D341Med (cell line): Measurements from ENCODE around the gene SLC5A2.
"Not testable (repeated sequence)": the region's sequence is repeated elsewhere in the genome, so short reads cannot be mapped to it uniquely, and the experiment has no call there.

Experiments used
- DNase-seq: peaks from one replicate; pipeline ENCODE4 v3.0.0; 2012; ENCODE audit warnings: low spot score

The SLC5A2 gene

DNA sequence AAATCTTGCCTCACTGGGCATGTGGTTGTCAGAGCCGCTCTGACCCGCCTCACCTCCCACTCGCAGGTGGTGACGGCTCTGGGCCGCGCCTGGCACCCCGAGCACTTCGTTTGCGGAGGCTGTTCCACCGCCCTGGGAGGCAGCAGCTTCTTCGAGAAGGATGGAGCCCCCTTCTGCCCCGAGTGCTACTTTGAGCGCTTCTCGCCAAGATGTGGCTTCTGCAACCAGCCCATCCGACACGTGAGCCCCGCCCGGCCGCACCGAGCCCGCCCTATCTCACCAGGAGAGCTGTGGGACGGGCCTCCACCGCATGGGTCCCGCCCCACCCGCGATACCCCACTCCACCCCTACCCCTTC is 7.0 kb upstream of the SLC5A2 start:
- DNase-seq: no peak

DNA sequence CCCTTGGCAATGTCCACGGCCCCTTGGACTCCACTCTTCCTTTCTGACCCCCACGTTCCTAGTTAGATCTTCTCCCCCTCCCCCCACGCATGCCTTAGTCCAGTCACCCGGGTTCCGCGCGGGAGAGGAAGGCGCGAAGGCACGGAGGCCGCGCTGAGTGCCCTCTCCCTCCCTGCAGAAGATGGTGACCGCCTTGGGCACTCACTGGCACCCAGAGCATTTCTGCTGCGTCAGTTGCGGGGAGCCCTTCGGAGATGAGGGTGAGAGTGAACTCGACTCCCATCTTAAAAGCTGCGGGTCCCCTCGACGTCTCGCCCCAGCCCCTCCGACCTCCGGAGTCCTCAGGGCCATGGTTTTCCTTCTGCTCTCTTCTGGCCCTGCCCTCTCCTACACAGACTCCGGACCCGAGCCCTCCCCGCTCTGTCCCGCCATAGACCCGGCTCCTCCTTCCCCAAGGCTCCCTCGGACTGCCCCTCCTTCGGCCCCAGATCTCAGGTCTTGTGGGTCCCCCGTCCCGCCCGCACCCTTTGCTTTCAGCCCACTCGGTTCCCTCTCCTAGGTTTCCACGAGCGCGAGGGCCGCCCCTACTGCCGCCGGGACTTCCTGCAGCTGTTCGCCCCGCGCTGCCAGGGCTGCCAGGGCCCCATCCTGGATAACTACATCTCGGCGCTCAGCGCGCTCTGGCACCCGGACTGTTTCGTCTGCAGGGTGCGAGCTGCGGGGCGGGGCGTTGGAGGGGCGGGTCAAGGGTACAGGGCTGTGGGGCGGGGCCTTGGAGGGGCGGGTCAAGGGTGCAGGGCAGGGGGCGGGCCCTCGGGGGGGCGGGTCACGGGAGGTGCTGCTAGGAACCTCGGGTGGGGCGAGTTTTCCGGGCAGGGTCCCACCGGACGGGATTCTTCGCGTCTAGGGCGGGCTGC is 6.4 kb upstream of the SLC5A2 start:
- peak; percentile 83 for DNase-seq

DNA sequence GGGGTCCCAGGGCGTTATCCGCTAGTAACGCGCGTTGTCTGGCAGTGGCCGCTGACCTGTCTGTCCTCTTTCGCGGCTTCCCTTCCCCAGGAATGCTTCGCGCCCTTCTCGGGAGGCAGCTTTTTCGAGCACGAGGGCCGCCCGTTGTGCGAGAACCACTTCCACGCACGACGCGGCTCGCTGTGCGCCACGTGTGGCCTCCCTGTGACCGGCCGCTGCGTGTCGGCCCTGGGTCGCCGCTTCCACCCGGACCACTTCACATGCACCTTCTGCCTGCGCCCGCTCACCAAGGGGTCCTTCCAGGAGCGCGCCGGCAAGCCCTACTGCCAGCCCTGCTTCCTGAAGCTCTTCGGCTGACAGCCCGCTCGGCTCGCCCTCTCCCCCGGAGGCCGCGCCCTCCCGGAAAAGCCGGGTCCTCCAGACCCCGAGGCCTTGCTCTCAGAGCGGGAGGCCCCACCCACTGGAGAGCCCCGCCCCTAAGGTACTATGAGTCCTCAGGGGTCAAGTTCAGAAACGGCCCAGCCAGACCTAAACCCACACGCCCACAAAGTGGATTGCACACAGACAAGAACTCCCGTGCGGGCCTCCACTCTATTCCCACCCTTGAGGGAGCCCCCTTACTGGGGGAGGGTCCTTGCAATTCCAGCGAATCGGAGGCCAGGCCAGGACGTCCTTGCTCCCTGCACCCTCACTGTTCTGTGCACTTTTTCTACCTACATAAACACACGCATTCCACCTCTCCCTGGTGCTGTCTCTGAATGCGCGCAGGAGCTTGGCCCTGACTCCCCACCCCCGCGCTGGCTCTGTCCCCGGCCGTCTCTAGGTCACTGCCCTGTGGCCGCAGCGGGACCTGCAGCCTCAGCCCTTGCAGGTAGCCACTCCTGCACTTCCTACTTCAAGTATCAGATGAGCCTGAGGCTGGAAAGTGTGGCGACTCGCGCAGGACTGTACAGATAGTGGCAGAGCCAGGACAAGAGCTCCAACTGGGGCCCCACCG is 5.4 kb upstream of the SLC5A2 start:
- peak; percentile 59 for DNase-seq

DNA sequence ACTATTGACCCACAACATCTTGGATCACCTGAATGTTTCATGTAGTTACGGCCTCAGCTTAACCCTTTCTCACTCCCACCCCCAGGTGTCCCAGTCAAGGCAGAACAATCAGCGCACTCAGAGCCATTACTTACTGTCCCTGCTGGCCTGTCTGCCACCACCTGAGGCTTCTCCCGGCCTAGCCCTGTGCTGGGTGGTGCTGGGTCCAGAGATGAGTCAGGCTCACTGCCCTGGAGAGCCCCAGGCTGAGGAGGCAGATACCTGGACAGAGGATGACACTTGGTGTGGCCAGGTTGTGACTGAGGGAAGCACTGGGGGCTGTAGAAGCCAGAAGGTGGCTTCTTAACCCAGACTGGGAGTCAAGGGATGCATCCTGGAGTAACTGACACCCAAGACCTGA is 4.0 kb upstream of the SLC5A2 start:
- DNase-seq: no peak

DNA sequence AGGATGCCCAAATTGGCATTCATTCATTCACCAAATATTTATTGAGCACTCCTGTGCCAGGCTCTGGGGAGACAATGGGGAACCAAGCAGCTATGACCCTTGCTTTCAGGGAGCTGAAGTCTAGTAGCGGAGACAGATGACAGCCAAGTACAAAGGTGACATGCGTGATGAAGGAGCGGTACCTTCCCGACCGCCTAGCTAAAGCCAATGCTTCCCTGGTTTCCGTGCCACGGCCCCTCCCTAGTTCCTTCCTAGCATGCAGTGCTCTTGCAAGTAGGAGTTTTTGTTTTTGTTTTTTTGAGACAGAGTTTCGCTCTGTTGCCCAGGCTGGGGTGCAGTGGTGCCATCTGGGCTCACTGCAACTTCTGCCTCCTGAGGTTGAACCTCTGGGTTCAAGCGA is 3.2 kb upstream of the SLC5A2 start:
- no peak for DNase-seq

DNA sequence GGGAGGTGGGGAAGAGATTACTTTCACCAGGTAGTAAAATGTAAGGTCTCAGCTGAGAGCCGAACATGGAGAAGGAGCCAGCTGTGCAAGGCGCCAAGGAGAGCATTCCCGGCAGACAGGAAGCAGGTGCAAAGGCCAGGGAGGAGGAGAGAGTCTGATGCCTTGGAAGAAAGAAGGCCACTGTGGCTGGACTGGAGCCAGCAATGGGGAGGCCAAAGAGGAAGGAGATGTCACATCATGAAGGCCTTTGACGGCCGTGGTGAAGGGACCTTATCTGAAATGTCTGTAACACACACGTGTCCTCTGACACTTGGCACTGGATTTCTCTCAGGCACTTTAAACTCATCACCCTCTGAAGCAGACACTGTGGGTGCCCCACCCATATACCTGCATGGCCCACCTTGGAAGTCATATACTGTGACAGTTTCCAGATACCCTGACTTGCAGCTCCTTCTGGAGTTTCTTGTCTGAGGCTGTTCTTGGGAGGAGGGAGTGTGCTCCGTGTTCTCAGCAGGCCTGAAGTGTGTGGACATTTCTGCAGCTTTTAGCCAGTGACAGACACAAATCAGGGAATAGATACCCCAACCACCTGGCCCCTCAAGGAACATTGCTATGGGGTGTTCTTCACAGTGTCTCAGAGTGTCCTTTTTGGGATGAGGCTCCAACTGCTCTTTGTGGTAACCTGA is 1.9 kb upstream of the SLC5A2 start:
- no peak for DNase-seq

DNA sequence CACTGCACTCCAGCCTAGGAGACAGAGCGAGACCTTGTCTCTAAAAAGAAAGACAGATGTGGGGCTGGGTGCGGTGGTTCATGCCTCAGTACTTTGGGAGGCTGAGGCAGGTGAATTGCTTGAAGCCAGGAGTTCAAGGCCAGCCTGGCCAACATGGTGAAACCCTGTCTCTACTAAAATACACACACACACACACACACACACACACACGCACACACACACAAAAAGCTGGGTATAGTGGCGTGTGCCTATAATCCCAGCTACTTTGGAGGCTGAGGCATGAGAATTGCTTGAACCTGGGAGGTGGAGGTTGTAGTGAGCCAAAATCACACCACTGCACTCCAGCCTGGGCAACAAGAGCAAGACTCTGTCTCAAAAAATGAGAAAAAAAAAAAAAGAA is 1.1 kb downstream of the SLC5A2 start:
- not testable (repeated sequence) for DNase-seq

DNA sequence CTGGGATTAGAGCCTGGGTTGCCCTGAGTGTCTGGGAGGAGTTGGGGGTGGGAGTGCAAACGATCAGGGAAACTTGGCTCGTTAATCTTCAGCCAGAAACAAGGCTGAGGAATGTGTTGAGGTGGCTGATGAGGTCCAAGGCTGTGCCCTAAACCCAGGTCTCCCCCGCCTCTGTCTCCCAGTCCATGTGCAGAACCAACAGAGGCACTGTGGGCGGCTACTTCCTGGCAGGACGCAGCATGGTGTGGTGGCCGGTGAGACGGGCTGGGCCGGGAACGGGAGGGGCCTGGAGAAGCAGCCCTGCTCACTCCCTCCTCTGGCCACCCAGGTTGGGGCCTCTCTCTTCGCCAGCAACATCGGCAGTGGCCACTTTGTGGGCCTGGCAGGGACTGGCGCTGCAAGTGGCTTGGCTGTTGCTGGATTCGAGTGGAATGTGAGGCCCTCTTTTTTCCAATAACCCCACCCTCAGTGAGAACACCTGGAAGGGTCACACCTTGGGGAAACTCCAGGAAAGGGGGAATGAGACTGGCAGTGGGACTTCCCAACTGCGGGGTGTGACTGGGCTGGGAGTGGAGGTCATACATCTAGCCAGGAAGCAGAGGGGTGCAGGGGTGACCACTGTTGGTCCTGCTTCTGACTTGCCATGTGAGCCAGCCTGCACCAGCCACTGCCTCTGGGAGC is 1.7 kb downstream of the SLC5A2 start:
- no peak for DNase-seq

DNA sequence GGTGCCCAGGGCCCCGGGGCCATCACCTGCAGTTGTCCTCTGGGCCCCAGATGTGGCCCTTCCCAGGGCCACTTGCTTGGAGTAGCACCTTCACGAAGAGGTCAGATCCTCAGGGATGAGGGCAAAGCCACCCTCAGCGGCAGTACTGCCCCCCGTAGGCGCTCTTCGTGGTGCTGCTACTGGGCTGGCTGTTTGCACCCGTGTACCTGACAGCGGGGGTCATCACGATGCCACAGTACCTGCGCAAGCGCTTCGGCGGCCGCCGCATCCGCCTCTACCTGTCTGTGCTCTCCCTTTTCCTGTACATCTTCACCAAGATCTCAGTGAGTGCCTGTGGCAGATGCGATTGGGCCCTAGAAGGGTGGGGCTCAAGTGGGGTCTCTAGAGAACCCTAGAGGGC is 2.6 kb downstream of the SLC5A2 start:
- DNase-seq: no peak

DNA sequence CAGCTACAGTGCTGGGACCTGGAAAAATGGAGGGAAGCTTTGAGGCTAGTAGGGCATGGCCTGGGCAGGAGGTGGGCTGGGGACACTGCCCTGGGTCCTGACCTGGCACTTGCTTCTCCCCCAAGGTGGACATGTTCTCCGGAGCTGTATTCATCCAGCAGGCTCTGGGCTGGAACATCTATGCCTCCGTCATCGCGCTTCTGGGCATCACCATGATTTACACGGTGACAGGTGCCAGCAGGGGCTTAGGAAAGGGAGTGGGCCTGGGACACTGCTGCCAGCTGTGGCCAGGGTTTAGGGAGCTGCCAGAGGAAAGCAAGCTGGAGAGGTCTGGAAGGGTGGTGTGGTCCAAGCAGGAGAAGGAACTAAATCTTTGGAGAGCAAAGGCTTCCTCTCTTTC is 3.1 kb downstream of the SLC5A2 start:
- no peak for DNase-seq

DNA sequence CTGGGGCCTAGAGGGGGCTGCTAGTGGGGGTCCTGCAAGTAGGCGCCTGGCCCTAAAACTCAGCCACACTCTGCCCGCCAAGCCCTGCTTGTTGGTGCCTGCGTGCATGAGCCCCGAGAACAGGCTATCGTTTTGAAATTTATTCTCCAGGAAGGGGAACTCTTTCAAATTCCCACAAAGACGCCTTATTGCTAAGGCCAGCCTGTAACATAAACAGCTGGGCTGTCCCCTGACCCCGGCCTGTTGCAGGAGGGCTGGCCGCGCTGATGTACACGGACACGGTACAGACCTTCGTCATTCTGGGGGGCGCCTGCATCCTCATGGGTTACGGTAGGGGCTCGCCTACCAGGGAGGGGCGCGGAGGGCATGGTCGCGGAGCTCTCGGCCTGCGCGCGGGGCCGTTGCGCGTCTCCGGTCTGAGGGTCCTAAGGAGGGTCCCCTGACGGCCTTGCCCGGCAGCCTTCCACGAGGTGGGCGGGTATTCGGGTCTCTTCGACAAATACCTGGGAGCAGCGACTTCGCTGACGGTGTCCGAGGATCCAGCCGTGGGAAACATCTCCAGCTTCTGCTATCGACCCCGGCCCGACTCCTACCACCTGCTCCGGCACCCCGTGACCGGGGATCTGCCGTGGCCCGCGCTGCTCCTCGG is 4.3 kb downstream of the SLC5A2 start:
- DNase-seq: no peak

DNA sequence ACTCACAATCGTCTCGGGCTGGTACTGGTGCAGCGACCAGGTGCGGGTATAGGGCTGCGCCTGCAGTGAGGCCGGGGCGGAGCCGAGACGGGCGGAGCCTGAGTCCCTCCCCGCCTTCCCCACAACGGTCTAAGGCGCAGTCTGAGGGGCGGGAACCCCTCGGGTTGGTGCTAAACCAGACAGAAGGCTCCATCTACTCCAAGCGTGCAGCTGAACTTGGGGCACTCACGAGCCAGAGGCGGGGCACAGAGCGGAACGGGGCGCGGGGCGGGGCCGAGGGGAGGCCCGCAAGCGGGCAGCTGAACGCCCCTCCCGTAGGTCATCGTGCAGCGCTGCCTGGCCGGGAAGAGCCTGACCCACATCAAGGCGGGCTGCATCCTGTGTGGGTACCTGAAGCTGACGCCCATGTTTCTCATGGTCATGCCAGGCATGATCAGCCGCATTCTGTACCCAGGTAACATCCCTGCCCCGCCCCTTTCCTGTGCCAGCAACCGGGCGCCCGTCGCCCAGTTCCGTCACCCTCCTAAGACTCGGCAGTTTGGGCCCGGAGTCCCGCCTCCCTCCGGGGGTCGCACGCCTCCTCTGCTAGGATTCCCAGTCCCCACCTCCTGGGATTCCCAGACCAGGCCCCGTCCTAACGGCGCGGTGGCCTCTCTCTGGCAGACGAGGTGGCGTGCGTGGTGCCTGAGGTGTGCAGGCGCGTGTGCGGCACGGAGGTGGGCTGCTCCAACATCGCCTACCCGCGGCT is 5.0 kb downstream of the SLC5A2 start:
- DNase-seq: peak; percentile 80

DNA sequence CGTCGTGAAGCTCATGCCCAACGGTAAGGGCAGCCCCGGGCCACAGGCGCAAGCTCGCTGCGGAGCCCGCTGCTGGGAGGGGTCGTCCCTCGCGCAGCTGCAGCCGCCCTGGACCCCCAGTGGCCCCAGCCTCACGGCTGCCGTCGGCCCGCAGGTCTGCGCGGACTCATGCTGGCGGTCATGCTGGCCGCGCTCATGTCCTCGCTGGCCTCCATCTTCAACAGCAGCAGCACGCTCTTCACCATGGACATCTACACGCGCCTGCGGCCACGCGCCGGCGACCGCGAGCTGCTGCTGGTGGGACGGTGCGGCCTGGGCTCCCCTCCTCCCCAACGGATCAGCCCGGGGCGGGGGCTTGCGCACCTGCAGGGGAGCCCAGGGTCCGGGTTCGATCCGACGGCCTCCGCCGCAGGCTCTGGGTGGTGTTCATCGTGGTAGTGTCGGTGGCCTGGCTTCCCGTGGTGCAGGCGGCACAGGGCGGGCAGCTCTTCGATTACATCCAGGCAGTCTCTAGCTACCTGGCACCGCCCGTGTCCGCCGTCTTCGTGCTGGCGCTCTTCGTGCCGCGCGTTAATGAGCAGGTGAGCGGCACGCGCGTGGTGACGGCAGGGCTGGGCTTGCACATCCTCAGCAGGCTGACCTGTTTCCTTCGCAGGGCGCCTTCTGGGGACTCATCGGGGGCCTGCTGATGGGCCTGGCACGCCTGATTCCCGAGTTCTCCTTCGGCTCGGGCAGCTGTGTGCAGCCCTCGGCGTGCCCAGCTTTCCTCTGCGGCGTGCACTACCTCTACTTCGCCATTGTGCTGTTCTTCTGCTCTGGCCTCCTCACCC is 5.8 kb downstream of the SLC5A2 start:
- no peak for DNase-seq

DNA sequence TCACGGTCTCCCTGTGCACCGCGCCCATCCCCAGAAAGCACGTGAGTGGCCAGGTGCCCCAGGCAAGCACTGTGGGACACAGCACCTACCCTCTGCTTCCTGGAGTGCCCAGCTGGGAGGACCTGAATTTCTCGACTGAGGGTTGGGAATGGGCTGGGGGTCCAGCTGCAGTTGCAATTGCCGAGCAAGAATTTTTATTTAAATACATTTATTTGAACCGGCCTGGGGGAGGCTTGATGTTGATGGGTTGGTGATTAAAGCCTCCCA is 6.3 kb downstream of the SLC5A2 start:
- DNase-seq: no peak

DNA sequence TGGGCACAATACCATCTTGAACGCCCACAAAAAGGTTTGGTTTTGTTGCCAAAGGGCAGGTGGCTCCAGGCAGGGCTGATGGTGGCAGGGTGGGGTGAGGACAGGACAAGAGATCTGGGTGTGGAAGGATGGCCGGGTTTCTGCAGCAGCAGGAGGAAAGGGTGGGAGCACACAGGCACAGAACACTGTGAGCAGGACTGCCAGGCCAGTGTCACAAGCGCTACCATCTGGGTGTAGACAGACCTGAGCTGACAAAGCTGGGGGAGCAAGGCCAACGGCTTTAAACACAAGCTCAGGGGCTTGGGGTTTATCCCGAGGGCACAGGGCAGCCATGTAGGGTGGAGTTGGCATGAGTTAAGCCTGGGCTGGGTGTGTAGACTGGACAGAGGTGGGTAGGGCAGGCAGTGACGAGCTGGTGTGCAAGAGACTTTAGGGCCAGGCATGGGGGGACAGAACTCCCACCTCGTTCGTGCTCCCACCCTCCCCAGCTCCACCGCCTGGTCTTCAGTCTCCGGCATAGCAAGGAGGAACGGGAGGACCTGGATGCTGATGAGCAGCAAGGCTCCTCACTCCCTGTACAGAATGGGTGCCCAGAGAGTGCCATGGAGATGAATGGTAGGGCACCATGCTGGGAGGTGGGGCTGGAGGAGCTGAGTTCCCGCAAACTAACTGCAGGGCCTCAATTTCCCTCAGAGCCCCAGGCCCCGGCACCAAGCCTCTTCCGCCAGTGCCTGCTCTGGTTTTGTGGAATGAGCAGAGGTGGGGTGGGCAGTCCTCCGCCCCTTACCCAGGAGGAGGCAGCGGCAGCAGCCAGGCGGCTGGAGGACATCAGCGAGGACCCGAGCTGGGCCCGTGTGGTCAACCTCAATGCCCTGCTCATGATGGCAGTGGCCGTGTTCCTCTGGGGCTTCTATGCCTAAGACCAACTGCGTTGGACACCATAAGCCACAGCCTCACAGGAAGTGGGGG is 7.0 kb downstream of the SLC5A2 start:
- DNase-seq: no peak

DNA sequence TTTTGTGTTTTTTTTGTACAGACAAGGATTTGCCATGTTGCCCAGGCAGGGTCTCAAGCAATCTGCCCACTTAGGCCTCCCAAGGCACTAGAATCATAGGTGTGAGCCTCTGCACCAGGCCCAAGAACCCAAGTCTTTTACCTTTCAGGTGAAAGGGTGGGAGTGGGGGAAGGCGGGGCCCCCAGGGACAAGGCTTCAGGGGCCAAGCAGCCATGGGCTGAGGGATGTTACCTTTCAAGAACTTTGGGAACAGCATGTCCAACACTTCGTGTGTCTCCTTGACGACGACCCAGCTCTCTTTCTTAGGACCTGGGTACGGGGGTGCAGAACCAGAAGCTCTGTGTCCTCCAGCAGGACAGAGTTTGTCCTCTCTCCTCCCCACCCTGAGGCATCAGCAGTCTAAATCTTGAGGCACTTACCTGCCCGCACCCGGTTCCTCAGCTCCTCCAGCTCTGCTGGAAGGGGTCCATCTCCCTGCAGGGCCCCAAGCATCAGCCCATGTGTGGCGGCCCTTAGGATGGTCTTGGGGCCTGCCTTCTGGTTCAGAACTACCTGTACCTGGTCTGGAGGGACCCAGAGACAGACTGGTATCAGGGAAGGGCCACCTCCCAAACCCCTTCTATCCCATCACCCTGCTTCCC is 9.0 kb downstream of the SLC5A2 start:
- no peak for DNase-seq

DNA sequence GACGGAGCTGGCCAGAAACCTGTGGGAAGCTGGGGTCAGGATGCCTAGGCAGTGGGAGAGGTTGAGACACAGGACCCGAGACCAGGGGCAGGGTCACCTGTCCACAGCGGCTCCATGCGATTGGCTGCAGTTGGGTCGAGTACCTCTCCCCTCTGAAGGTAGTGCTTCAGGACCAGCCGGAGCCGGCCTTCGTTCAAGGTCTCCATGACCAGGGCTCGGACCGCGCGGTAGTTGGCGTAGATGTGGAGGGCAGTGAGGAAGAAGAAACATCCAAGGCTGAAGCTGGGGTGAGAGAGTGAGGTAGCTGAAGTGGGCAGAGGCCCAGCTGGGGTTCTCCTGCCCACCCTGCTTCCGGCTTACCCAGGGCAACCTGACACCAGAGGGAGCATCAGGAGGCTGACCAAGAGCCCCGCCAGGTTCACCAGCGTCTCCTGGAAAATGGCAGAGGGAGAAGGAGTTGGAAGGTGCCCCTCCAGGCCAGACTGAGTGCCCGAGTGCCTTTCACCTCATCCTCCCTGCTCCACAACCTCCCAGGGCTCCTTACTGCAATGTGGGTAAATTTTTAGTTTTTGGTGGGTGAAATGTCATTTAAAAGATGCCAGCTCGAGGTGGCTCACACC is 10.7 kb downstream of the SLC5A2 start:
- no peak for DNase-seq

DNA sequence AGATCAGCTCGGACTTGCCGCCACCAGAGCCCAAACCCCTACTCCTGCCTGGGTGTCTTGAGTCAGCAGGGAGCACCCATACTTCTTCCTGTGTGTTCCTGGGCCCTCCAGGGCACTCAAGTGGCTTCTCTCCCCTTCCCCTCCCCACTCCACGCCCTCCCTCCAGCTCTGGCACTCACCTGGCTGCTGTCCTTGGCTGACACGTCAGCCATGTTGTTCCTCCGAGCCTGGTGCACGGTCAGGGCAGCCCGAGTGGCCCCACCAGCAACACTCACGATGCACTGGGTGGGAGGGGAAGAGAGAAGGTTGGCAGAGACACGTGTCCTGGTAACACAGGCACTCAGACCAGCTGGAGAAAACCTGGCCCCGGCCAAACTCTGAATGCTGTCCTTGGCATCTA is 13.7 kb downstream of the SLC5A2 start:
- no peak for DNase-seq
